GM18870 (cell line): ENCODE data around the gene NFU1.
"Not testable (repeated sequence)": the region's sequence is repeated elsewhere in the genome, so short reads cannot be mapped to it uniquely, and the experiment has no call there.

ENCODE experiments used
- ATAC-seq: cut with Tn5 transposase; IDR thresholded peaks from one replicate; pipeline ENCODE4 v1.9.1; 2021; ENCODE audit warnings: moderate library complexity; ENCODE audit not compliant: unreplicated experiment

Gene NFU1

GRCh38 chr2:69452687-69453086, 15.5 kb upstream of the NFU1 start:
- ATAC-seq: no peak

GRCh38 chr2:69450735-69451416, 13.6 kb upstream of the NFU1 start:
- ATAC-seq: no peak

GRCh38 chr2:69449906-69450305, 12.7 kb upstream of the NFU1 start:
- no peak for ATAC-seq

GRCh38 chr2:69443673-69444072, 6.4 kb upstream of the NFU1 start:
- not testable (repeated sequence) for ATAC-seq

- not testable (repeated sequence) for ATAC-seq
These were observed 2.3 kb upstream of the NFU1 start for GRCh38 chr2:69439499-69439898.

GRCh38 chr2:69438580-69438979, 1.3 kb upstream of the NFU1 start:
- ATAC-seq: no peak

- ATAC-seq: no peak
These were observed 518 bp upstream of the NFU1 start for GRCh38 chr2:69437751-69438154.

GRCh38 chr2:69436596-69436937, 668 bp downstream of the NFU1 start:
- ATAC-seq: peak; percentile 3

GRCh38 chr2:69434753-69435152, 2.5 kb downstream of the NFU1 start:
- ATAC-seq: no peak

- no peak for ATAC-seq
These were observed 7.6 kb downstream of the NFU1 start for GRCh38 chr2:69429491-69430183.

GRCh38 chr2:69428981-69429380, 8.3 kb downstream of the NFU1 start:
- no peak for ATAC-seq

- no peak for ATAC-seq
These were observed 12.8 kb downstream of the NFU1 start for GRCh38 chr2:69424419-69424818.

GRCh38 chr2:69422198-69422597, 15.0 kb downstream of the NFU1 start:
- ATAC-seq: no peak

GRCh38 chr2:69419111-69419510, 18.1 kb downstream of the NFU1 start:
- not testable (repeated sequence) for ATAC-seq

GRCh38 chr2:69416147-69416546, 21.1 kb downstream of the NFU1 start:
- no peak for ATAC-seq

GRCh38 chr2:69411120-69411519, 26.1 kb downstream of the NFU1 start:
- no peak for ATAC-seq

- ATAC-seq: no peak
These were observed 31.9 kb downstream of the NFU1 start for GRCh38 chr2:69405306-69405705.

GRCh38 chr2:69400121-69400520, 37.1 kb downstream of the NFU1 start:
- no peak for ATAC-seq

- ATAC-seq: no peak
These were observed 40.0 kb downstream of the NFU1 start for GRCh38 chr2:69397234-69397633.

GRCh38 chr2:69395866-69396265, 41.4 kb downstream of the NFU1 start:
- ATAC-seq: no peak

- ATAC-seq: no peak
These were observed 43.3 kb downstream of the NFU1 start for GRCh38 chr2:69393963-69394362.

GRCh38 chr2:69390471-69390870, 46.8 kb downstream of the NFU1 start:
- ATAC-seq: no peak

- no peak for ATAC-seq
These were observed 47.2 kb downstream of the NFU1 start for GRCh38 chr2:69390001-69390400.
